Keratinocyte (primary cell): ENCODE data around the gene RPS21. TPM values are rescaled to one million over a fixed set of nuclear protein-coding genes. Genes with fewer than 3 reads are reported as not detected.

ENCODE experiments used
- DNase-seq: peaks from one replicate; pipeline ENCODE4 v3.0.0-alpha.2; 2011; ENCODE audit warnings: low read depth, missing footprints, low spot score
- FAIRE-seq: peaks from 2 replicates; lab custom pipeline; 2011; peaks lifted over from hg19 to GRCh38; lab: Jason Lieb, UNC
- H2AFZ ChIP-seq: 2 replicates; pipeline ENCODE4 v1.6.0; 2012; ENCODE audit warnings: low read length, control low read depth, inconsistent platforms; ENCODE audit not compliant: control insufficient read depth
- H3K27ac ChIP-seq: 2 replicates; pipeline ENCODE4 v1.5.1; 2011; ENCODE audit warnings: low read length; ENCODE audit not compliant: control insufficient read depth, insufficient read depth
- H3K27me3 ChIP-seq: 3 replicates; pipeline ENCODE4 v1.6.0; 2011; ENCODE audit warnings: low read length; ENCODE audit not compliant: control insufficient read depth, insufficient read depth; ENCODE audit errors: extremely low read depth
- H3K36me3 ChIP-seq, 2 experiments: 2 replicates in 1 of 2; 3 replicates in 1 of 2; pipeline ENCODE4 v1.5.1; 2011; ENCODE audit warnings: low read length in 2 of 2, mild to moderate bottlenecking in 1 of 2; ENCODE audit not compliant: control insufficient read depth in 2 of 2, insufficient read depth in 2 of 2; ENCODE audit errors: extremely low read depth in 1 of 2
- H3K4me1 ChIP-seq: 3 replicates; pipeline ENCODE4 v1.5.1; 2011; ENCODE audit warnings: low read length; ENCODE audit not compliant: control insufficient read depth, insufficient read depth; ENCODE audit errors: extremely low read depth
- H3K4me2 ChIP-seq: 3 replicates; pipeline ENCODE4 v1.6.0; 2011; ENCODE audit warnings: low read depth, low read length; ENCODE audit not compliant: control insufficient read depth, insufficient read depth; ENCODE audit errors: extremely low read depth
- H3K4me3 ChIP-seq, 3 experiments: fragments of 200-600 bp in 1 of 3; sonication (generic) in 1 of 3; 2 replicates in 2 of 3; 3 replicates in 1 of 3; pipeline ENCODE4 v1.5.1; 2011 to 2016; ENCODE audit warnings: low read length in 3 of 3, mild to moderate bottlenecking in 3 of 3, control low read depth in 2 of 3, inconsistent platforms in 1 of 3, low read depth in 1 of 3, mixed read lengths in 1 of 3, mixed run types in 1 of 3, moderate library complexity in 1 of 3; ENCODE audit not compliant: control insufficient read depth in 2 of 3, insufficient read depth in 2 of 3; ENCODE audit errors: extremely low read depth in 1 of 3
- H3K79me2 ChIP-seq: 2 replicates; pipeline ENCODE4 v1.6.0; 2012; ENCODE audit warnings: low read length; ENCODE audit not compliant: control insufficient read depth, insufficient read depth
- H3K9ac ChIP-seq: 3 replicates; pipeline ENCODE4 v1.6.0; 2011; ENCODE audit warnings: low read length; ENCODE audit not compliant: control insufficient read depth, insufficient read depth; ENCODE audit errors: extremely low read depth
- H3K9me1 ChIP-seq: 3 replicates; pipeline ENCODE4 v1.6.0; 2011; ENCODE audit warnings: low read length; ENCODE audit not compliant: control insufficient read depth, insufficient read depth; ENCODE audit errors: extremely low read depth
- H3K9me3 ChIP-seq: 2 replicates; pipeline ENCODE4 v1.5.1; 2012; ENCODE audit warnings: low read depth, low read length; ENCODE audit not compliant: control insufficient read depth
- H4K20me1 ChIP-seq: 3 replicates; pipeline ENCODE4 v1.6.0; 2011; ENCODE audit warnings: low read length; ENCODE audit not compliant: control insufficient read depth, insufficient read depth; ENCODE audit errors: extremely low read depth
- CTCF ChIP-seq, 3 experiments: IDR thresholded peaks in 1 of 3; conservative IDR thresholded peaks in 1 of 3; optimal IDR thresholded peaks in 1 of 3; 2 replicates in 2 of 3; 3 replicates in 1 of 3; pipeline versions ENCODE3 to v1.5.1; 2011; ENCODE audit warnings: low read length in 3 of 3, mild to moderate bottlenecking in 3 of 3, moderate library complexity in 2 of 3, control low read depth in 1 of 3, inconsistent platforms in 1 of 3; ENCODE audit not compliant: insufficient read depth in 2 of 3; ENCODE audit errors: extremely low read depth in 1 of 3
- EZH2 ChIP-seq: IDR thresholded peaks from one replicate; pipeline ENCODE4 v1.6.1; 2012; ENCODE audit warnings: inconsistent platforms, mild to moderate bottlenecking, low read length, moderate library complexity
- dilution Hi-C: fragments of 300-500 bp; cut with MboI; formaldehyde crosslinking; loops from one replicate; pipeline ENCODE4 v1.7.0; 2020; ENCODE audit warnings: low sequenced_read_pairs; ENCODE audit not compliant: extremely low pct_ligation_motif_present
- polyA plus RNA-seq, 5 experiments: library from polyadenylated mRNA; depleted of rRNA in 3 of 5; stranded (reverse) in 3 of 5; stranded (forward) in 1 of 5; unstranded in 1 of 5; fragments of >200 nt; gene quantifications; 1 replicate in 1 of 5; 2 replicates in 3 of 5; 3 replicates in 1 of 5; pipeline versions ENCODE4 v1.2.1 to v1.2.3, GENCODE V29; 2011 to 2012; ENCODE audit warnings: missing spikeins in 2 of 5, low read depth in 1 of 5, low replicate concordance in 1 of 5

The RPS21 gene
- polyA plus RNA-seq, 1 donor (not counting 4 experiments of a cell fraction or from before 2014, with no cell fraction given) = 3,874 TPM

GRCh38 chr20:62367136-62367632, 19.7 kb upstream of the RPS21 start, which contains the start of gene LAMA5:
Gene LAMA5 (minus strand): TSS chr20:62367312. CDS start chr20:62367245, 67 bp downstream.
- peak within 1 kb of the TSS; percentile 80 for H3K9ac ChIP-seq
- peaks cover 36% of the 10 kb centered on the region for H3K79me2 ChIP-seq
- H4K20me1 ChIP-seq = peaks cover 23% of the 10 kb centered on the region
- peak within 1 kb of the TSS; percentile 96 for H3K4me2 ChIP-seq
- dilution Hi-C loops = no loop called here
- H3K9me1 ChIP-seq = no peaks in the 10 kb centered on the region
- FAIRE-seq = no peak
- TF ChIP-seq EZH2 = no peak
- TF ChIP-seq CTCF (optimal IDR thresholded peaks at IDR 0.05 in 1 of 3, IDR thresholded peaks at IDR 0.05 in 1 of 3, conservative IDR thresholded peaks at IDR 0.05 in 1 of 3; ENCODE audit: extremely low read depth in 1 of 3, insufficient read depth in 2 of 3, low read length in 3 of 3) = no peak
- H3K36me3 ChIP-seq = peaks cover 3 to 8% of the 10 kb centered on the region in 2 experiments
- H3K9me3 ChIP-seq = no peaks in the 10 kb centered on the region
- DNase-seq = no peak
- H2AFZ ChIP-seq = no peak within 1 kb of the TSS
- peak within 1 kb of the TSS; percentile 88 to 93 (median 92) for H3K4me3 ChIP-seq
- H3K4me1 ChIP-seq = peaks cover 63% of the 10 kb centered on the region
- no peaks in the 10 kb centered on the region for H3K27me3 ChIP-seq
- peak within 1 kb of the TSS; percentile 69 for H3K27ac ChIP-seq

DNA sequence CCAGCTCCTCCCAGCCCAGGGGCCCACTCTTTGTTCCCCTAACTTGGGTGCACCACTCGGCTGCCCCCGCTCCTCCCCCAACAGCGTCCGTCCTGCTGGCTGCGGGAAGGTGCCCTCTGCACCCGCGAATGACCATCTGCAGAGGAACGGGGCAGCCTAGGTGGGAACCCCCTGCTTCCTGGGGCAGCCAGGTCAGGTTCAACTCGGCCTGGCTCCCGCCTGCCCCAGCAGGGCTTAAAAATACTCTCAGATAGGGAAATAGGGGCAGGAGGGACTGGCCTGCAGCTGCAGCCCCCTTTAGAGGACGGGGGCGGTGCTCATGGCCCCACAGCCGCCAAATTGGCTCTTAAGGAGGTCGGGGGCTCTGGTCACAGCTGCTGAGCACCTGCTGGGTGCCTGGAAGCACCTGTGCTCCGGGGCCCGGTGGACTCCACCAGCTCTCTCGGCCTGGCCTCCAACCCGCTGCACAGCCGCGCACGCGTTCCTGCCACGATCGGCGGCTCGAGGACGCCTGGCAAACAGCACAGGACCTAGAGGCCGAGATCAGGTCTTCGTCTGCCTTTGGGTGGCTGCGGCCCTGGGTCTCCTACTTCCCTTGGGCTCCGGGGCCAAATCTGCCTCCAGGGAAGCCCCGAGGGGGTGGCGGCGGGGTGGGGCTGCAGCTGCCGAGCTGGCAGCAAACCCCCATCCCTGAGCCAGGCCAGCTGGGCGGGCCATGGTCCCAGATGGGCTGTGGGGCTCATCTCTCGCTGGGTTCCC, 19.1 kb upstream of the RPS21 start:
- no peak for DNase-seq
- Histone ChIP-seq H3K36me3 (peaks cover 0 to 7% of the 10 kb centered on the region in 2 experiments), H3K9me1 (no peaks in the 10 kb centered on the region), H2AFZ (no peak overlapping the region), H3K79me2 (peaks cover 30% of the 10 kb centered on the region), H3K4me2 (peak overlapping the region; percentile 37), H3K4me3 (peak overlapping the region in 1 of 3 experiments; percentile 93), H3K9me3 (no peaks in the 10 kb centered on the region), H3K27ac (no peak overlapping the region), H3K9ac (no peak overlapping the region), H4K20me1 (peaks cover 17% of the 10 kb centered on the region), H3K4me1 (peaks cover 57% of the 10 kb centered on the region), H3K27me3 (no peaks in the 10 kb centered on the region)
- dilution Hi-C loops = no loop called here
- TF ChIP-seq EZH2 = no peak
- no peak for TF ChIP-seq CTCF (optimal IDR thresholded peaks at IDR 0.05 in 1 of 3, IDR thresholded peaks at IDR 0.05 in 1 of 3, conservative IDR thresholded peaks at IDR 0.05 in 1 of 3; ENCODE audit: extremely low read depth in 1 of 3, insufficient read depth in 2 of 3, low read length in 3 of 3)
- FAIRE-seq = no peak
